HT-29 (cell line): ENCODE measurements around the gene NCOA7. TPM values are rescaled to one million over a fixed set of nuclear protein-coding genes. Genes with fewer than 3 reads are reported as not detected.
A peak's percentile ranks its signal among the peaks of the same experiment; 100 is the strongest.
"Not testable (repeated sequence)": the region's sequence is repeated elsewhere in the genome, so short reads cannot be mapped to it uniquely, and the experiment has no call there.

Source experiments
- DNase-seq: peaks from one replicate; pipeline ENCODE4 v3.0.0-alpha.2; 2015; ENCODE audit warnings: low spot score
- total RNA-seq: library from RNA; depleted of rRNA; stranded (reverse); fragments of >200 nt; shearing (Covaris generic); gene quantifications from 2 replicates; pipeline ENCODE4 v1.2.3, GENCODE V29; 2014

Gene NCOA7
- total RNA-seq, 1 experiment from 2014 or later, result 11.6 TPM

- no peak for DNase-seq
These were observed 154.1 kb downstream of the NCOA7 start for GRCh38 chr6:125944896-125945295.

GRCh38 chr6:125945378-125946141, 154.8 kb downstream of the NCOA7 start:
- DNase-seq, result no peak

- no peak for DNase-seq
These were observed 156.9 kb downstream of the NCOA7 start for GRCh38 chr6:125947615-125948014.

- no peak for DNase-seq
These were observed 157.7 kb downstream of the NCOA7 start for GRCh38 chr6:125948455-125948854.

- no peak for DNase-seq
These were observed 158.3 kb downstream of the NCOA7 start for GRCh38 chr6:125949069-125949468.

- no peak for DNase-seq
These were observed 159.5 kb downstream of the NCOA7 start for GRCh38 chr6:125950293-125950692.

GRCh38 chr6:125950716-125951115, 160.0 kb downstream of the NCOA7 start:
- not testable (repeated sequence) for DNase-seq

- DNase-seq, result no peak
These were observed 160.6 kb downstream of the NCOA7 start for GRCh38 chr6:125951323-125951722.

GRCh38 chr6:125952764-125953501, 162.2 kb downstream of the NCOA7 start:
- peak; percentile 62 for DNase-seq

- DNase-seq, result peak; percentile 74
These were observed 162.7 kb downstream of the NCOA7 start for GRCh38 chr6:125953502-125953875.

GRCh38 chr6:125954735-125955339, 164.1 kb downstream of the NCOA7 start:
- no peak for DNase-seq

- no peak for DNase-seq
These were observed 165.2 kb downstream of the NCOA7 start for GRCh38 chr6:125955973-125956372.

- peak; percentile 99 for DNase-seq
These were observed 166.0 kb downstream of the NCOA7 start, which contains the start of gene HINT3 for GRCh38 chr6:125956506-125957390. TSS of gene HINT3 (plus strand) at chr6:125956770. CDS start at chr6:125956978, 208 bp downstream.

GRCh38 chr6:125957391-125957693, 166.6 kb downstream of the NCOA7 start:
- peak; percentile 28 for DNase-seq

GRCh38 chr6:125957845-125958244, 167.1 kb downstream of the NCOA7 start:
- peak; percentile 57 for DNase-seq

- DNase-seq, result no peak
These were observed 168.3 kb downstream of the NCOA7 start for GRCh38 chr6:125959041-125959440.

GRCh38 chr6:125961117-125961516, 170.4 kb downstream of the NCOA7 start:
- no peak for DNase-seq

GRCh38 chr6:125962900-125963497, 172.2 kb downstream of the NCOA7 start:
- no peak for DNase-seq

- DNase-seq, result no peak
These were observed 173.1 kb downstream of the NCOA7 start for GRCh38 chr6:125963817-125964216.

GRCh38 chr6:125966569-125966968, 175.8 kb downstream of the NCOA7 start:
- no peak for DNase-seq

- DNase-seq, result no peak
These were observed 177.7 kb downstream of the NCOA7 start for GRCh38 chr6:125968493-125968892.
